Activated T-cell treated with anti-CD3 and anti-CD28 coated beads for 1 hour (primary cell): ENCODE data around the gene MFAP4.

ENCODE experiments used
- DNase-seq: peaks from one replicate; pipeline ENCODE4 v3.0.0-alpha.2; 2020; ENCODE audit warnings: low read depth

Gene MFAP4

GRCh38 chr17:19385521-19385983 is 1.4 kb downstream of the MFAP4 start:
- DNase-seq = no peak

- DNase-seq = no peak
Observed at GRCh38 chr17:19384723-19385391, 2.1 kb downstream of the MFAP4 start.

GRCh38 chr17:19383681-19384470 is 3.1 kb downstream of the MFAP4 start:
- DNase-seq = no peak

GRCh38 chr17:19382531-19383444 is 4.2 kb downstream of the MFAP4 start:
- DNase-seq = no peak

GRCh38 chr17:19381741-19382444 is 5.1 kb downstream of the MFAP4 start:
- no peak for DNase-seq

- no peak for DNase-seq
Observed at GRCh38 chr17:19381361-19381740, 5.6 kb downstream of the MFAP4 start.

GRCh38 chr17:19380481-19381301 is 6.3 kb downstream of the MFAP4 start:
- no peak for DNase-seq

- DNase-seq = no peak
Observed at GRCh38 chr17:19379361-19380065, 7.5 kb downstream of the MFAP4 start.

GRCh38 chr17:19378416-19379360 is 8.3 kb downstream of the MFAP4 start, which contains the start of gene MAPK7:
MAPK7 (plus strand) TSS chr17:19378498; CDS start chr17:19378901, 403 bp downstream.
- DNase-seq = no peak

- DNase-seq = peak; percentile 88
Observed at GRCh38 chr17:19377602-19378415, 9.2 kb downstream of the MFAP4 start.

- no peak for DNase-seq
Observed at GRCh38 chr17:19376811-19377210, 10.2 kb downstream of the MFAP4 start.

- no peak for DNase-seq
Observed at GRCh38 chr17:19375732-19376131, 11.3 kb downstream of the MFAP4 start.

- no peak for DNase-seq
Observed at GRCh38 chr17:19374136-19374535, 12.9 kb downstream of the MFAP4 start.

- no peak for DNase-seq
Observed at GRCh38 chr17:19372866-19373504, 14.0 kb downstream of the MFAP4 start.

- DNase-seq = no peak
Observed at GRCh38 chr17:19372439-19372838, 14.6 kb downstream of the MFAP4 start.

- no peak for DNase-seq
Observed at GRCh38 chr17:19372011-19372370, 15.0 kb downstream of the MFAP4 start.

- DNase-seq = no peak
Observed at GRCh38 chr17:19371259-19372010, 15.6 kb downstream of the MFAP4 start.
